NCI-H146 treated with DMSO at 0.1 percent for 48 hours (cell line): Measurements from ENCODE around the gene RTEL1.
"Not testable (repeated sequence)": the region's sequence is repeated elsewhere in the genome, so short reads cannot be mapped to it uniquely, and the experiment has no call there.

ENCODE experiments used
- DNase-seq: peaks from one replicate; lab custom pipeline; 2025; ENCODE audit not compliant: unreplicated experiment; lab: John Stamatoyannopoulos, UW

RTEL1 gene

GRCh38 chr20:63627129-63627750 is 30.9 kb upstream of the RTEL1 start:
- peak; percentile 82 for DNase-seq

- DNase-seq, result no peak
Observed at GRCh38 chr20:63627751-63628245, 30.3 kb upstream of the RTEL1 start.

- peak; percentile 81 for DNase-seq
Observed at GRCh38 chr20:63628246-63628975, 29.7 kb upstream of the RTEL1 start.

GRCh38 chr20:63630956-63631355 is 27.2 kb upstream of the RTEL1 start:
- not testable (repeated sequence) for DNase-seq

- DNase-seq, result not testable (repeated sequence)
Observed at GRCh38 chr20:63631426-63631825, 26.7 kb upstream of the RTEL1 start.

- no peak for DNase-seq
Observed at GRCh38 chr20:63633732-63634131, 24.4 kb upstream of the RTEL1 start.

- no peak for DNase-seq
Observed at GRCh38 chr20:63635431-63636141, 22.5 kb upstream of the RTEL1 start.

- no peak for DNase-seq
Observed at GRCh38 chr20:63636752-63637628, 21.1 kb upstream of the RTEL1 start.

GRCh38 chr20:63639093-63639975 is 18.8 kb upstream of the RTEL1 start:
- no peak for DNase-seq

- DNase-seq, result no peak
Observed at GRCh38 chr20:63640086-63640485, 18.0 kb upstream of the RTEL1 start.

- DNase-seq, result not testable (repeated sequence)
Observed at GRCh38 chr20:63640686-63641085, 17.4 kb upstream of the RTEL1 start.

- no peak for DNase-seq
Observed at GRCh38 chr20:63641146-63641791, 16.8 kb upstream of the RTEL1 start.

GRCh38 chr20:63641792-63642523 is 16.2 kb upstream of the RTEL1 start:
- peak; percentile 80 for DNase-seq

- DNase-seq, result no peak
Observed at GRCh38 chr20:63642527-63643247, 15.4 kb upstream of the RTEL1 start.

- no peak for DNase-seq
Observed at GRCh38 chr20:63643499-63643898, 14.6 kb upstream of the RTEL1 start.

GRCh38 chr20:63643946-63644345 is 14.2 kb upstream of the RTEL1 start:
- no peak for DNase-seq

GRCh38 chr20:63645218-63645617 is 12.9 kb upstream of the RTEL1 start:
- no peak for DNase-seq

- no peak for DNase-seq
Observed at GRCh38 chr20:63648190-63648589, 9.9 kb upstream of the RTEL1 start.
